ENCODE results near the gene ABTB1. TPM values are rescaled to one million over a fixed set of nuclear protein-coding genes. Genes with fewer than 3 reads are reported as not detected.

ABTB1 gene
- total RNA-seq, 1 donor from 2014 or later = 56.6 TPM

- no peak overlapping the region for H3K4me3 ChIP-seq
- no peak for TF ChIP-seq CTCF (IDR thresholded peaks at IDR 0.05)
- peaks cover 14% of the 10 kb centered on the region for H3K4me1 ChIP-seq
- H3K27ac ChIP-seq = no peak overlapping the region
- peaks cover 50% of the 10 kb centered on the region for H3K36me3 ChIP-seq
- ATAC-seq (no peak), DNase-seq (no peak)
- intact Hi-C loops (cut with DNase I) = no loop called here
- no peaks in the 10 kb centered on the region for H3K9me3 ChIP-seq
- no peaks in the 10 kb centered on the region for H3K27me3 ChIP-seq (ENCODE audit: low read depth)
Measured at GRCh38 chr3:127677541-127678314, 5.0 kb downstream of the ABTB1 start.

GRCh38 chr3:127678315-127678599, 5.5 kb downstream of the ABTB1 start:
- H3K9me3 ChIP-seq = no peaks in the 10 kb centered on the region
- ATAC-seq (no peak), DNase-seq (no peak)
- no peak for TF ChIP-seq CTCF (IDR thresholded peaks at IDR 0.05)
- H3K4me1 ChIP-seq = peaks cover 13% of the 10 kb centered on the region
- intact Hi-C loops (cut with DNase I) = no loop called here
- H3K36me3 ChIP-seq = peaks cover 50% of the 10 kb centered on the region
- H3K27me3 ChIP-seq (ENCODE audit: low read depth) = no peaks in the 10 kb centered on the region
- H3K27ac ChIP-seq = no peak overlapping the region
- no peak overlapping the region for H3K4me3 ChIP-seq

DNA sequence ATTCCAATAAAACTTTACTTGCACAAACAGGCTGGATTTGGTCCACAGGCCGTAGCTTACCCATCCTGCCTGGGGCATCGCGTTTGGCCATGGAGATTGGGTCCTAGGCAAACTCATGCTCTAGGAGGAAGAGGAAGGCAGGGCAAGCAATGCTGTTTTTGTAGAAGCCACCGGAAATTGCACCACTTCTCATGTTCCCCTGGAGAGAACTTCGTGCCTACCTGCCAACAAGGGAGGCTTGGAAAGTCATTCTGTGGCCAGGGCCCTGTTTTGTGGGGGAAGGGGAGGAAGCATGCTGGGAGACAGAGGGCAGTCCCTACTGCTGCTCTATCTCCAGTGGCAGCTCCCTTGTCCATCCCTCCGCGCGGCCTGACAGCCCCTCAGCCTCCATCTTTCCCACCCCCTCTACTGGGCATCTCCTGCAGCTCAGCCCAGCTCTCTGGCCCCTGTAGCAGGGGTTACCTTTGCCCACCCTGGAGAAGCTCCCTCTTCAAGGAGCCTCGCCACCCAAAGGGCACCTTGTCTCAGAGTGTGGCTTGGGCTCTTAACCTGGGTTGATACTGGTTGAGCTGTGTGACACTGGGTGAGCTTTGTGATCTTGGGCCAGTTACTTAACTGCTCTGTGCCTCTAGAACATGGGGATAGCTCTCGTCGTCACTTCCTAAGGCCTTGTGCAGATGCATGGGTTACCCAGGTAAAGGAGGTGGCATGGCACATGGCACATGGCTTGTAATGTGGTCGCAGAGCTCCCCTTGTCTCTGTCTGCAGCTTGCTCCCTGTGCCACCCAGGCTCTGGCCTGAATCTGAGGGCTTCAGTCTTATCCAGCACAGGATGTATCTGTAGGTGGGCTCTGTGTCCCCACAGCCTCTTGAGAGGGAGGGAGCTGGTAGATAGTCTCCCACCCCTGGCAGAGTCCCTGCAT, 6.1 kb downstream of the ABTB1 start:
- Histone ChIP-seq H3K27ac (no peak overlapping the region), H3K4me3 (no peak overlapping the region), H3K4me1 (peaks cover 7% of the 10 kb centered on the region), H3K9me3 (no peaks in the 10 kb centered on the region), H3K27me3 (ENCODE audit: low read depth) (no peaks in the 10 kb centered on the region), H3K36me3 (peaks cover 50% of the 10 kb centered on the region)
- intact Hi-C loops (cut with DNase I) = no loop called here
- DNase-seq = no peak
- no peak for TF ChIP-seq CTCF (IDR thresholded peaks at IDR 0.05)
- no peak for ATAC-seq

DNA sequence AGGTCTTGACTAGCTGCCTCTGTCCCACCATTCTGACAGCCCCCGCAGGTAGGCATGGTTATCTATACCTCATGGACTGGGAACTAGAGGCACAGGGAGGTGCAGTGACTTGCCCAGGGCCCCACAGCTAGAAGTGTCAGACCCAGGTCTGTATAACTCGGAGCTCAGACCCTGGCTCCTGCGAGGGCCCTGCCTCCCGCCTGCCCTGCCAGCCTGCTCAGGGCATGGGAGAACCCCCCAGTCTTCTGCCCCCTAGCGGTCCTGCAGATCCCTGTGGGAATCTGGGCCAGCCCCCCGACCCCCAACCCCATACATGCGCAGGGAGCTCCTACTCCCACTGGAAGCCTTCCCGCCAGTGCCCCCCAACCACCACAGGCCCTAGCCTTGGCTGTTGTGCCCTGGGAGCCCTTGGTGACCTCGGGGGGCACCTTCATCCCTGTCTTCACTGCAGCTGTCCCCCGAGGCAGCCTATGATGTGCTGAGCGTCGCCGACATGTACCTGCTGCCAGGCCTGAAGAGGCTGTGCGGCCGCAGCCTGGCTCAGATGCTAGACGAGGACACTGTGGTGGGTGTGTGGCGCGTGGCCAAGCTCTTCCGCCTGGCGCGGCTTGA, 6.9 kb downstream of the ABTB1 start:
- TF ChIP-seq CTCF (IDR thresholded peaks at IDR 0.05) = no peak
- no peaks in the 10 kb centered on the region for H3K4me1 ChIP-seq
- no peaks in the 10 kb centered on the region for H3K9me3 ChIP-seq
- H3K4me3 ChIP-seq = no peak overlapping the region
- DNase-seq = no peak
- H3K36me3 ChIP-seq = peaks cover 50% of the 10 kb centered on the region
- no peak for ATAC-seq
- H3K27me3 ChIP-seq (ENCODE audit: low read depth) = no peaks in the 10 kb centered on the region
- H3K27ac ChIP-seq = no peak overlapping the region
- intact Hi-C loops (cut with DNase I) = no loop called here

DNA sequence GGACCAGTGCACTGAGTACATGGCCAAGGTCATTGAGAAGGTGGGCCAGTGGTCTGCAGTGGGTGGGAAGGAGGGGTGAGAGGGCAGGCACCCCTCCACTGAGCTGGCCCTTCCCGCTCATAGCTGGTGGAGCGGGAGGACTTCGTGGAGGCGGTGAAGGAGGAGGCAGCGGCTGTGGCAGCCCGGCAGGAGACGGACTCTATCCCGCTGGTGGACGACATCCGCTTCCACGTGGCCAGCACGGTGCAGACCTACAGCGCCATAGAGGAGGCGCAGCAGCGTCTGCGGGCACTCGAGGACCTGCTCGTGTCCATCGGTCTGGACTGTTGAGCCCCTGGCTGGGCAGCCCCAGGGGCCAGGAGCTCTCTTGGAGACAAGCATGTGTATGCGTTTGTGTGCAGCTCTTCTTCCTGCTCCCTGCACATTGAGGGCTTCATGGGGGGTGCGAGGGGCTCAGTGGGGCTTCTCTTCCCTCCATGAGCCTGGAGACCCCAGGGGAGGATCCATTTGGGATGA, 7.5 kb downstream of the ABTB1 start:
- no peak for ATAC-seq
- H3K4me3 ChIP-seq = no peak overlapping the region
- H3K36me3 ChIP-seq = peaks cover 50% of the 10 kb centered on the region
- intact Hi-C loops (cut with DNase I) = no loop called here
- H3K27me3 ChIP-seq (ENCODE audit: low read depth) = no peaks in the 10 kb centered on the region
- no peaks in the 10 kb centered on the region for H3K9me3 ChIP-seq
- TF ChIP-seq CTCF (IDR thresholded peaks at IDR 0.05) = no peak
- no peaks in the 10 kb centered on the region for H3K4me1 ChIP-seq
- H3K27ac ChIP-seq = no peak overlapping the region
- no peak for DNase-seq
